Suprapubic skin (tissue), 4 donors: Measurements from ENCODE around the gene ARL14. TPM values are rescaled to one million over a fixed set of nuclear protein-coding genes. Genes with fewer than 3 reads are reported as not detected.

ENCODE experiments used
- DNase-seq, 2 donors: peaks; one replicate each; pipeline ENCODE4 v3.0.0-alpha.2; 2019; ENCODE audit warnings: low spot score in 2 of 2
- H3K27ac ChIP-seq: fragments of 200-600 bp; sonication (generic); one replicate; pipeline ENCODE4 v1.5.1; 2019
- H3K27me3 ChIP-seq: fragments of 200-600 bp; sonication (generic); one replicate; pipeline ENCODE4 v1.5.1; 2019
- H3K36me3 ChIP-seq: fragments of 200-600 bp; sonication (generic); one replicate; pipeline ENCODE4 v1.5.1; 2019
- H3K4me1 ChIP-seq: fragments of 200-600 bp; sonication (generic); one replicate; pipeline ENCODE4 v1.5.1; 2019
- H3K4me3 ChIP-seq: fragments of 200-600 bp; sonication (generic); one replicate; pipeline ENCODE4 v1.5.1; 2019; ENCODE audit warnings: mild to moderate bottlenecking
- H3K9me3 ChIP-seq: fragments of 200-600 bp; sonication (generic); one replicate; pipeline ENCODE4 v1.5.1; 2019
- EP300 ChIP-seq: sonication (generic); formaldehyde crosslinking; IDR thresholded peaks from one replicate; pipeline ENCODE4 v1.6.1; 2017; ENCODE audit warnings: antibody characterized with exemption
- POLR2A ChIP-seq, 2 donors: fragments of 450-650 bp; IDR thresholded peaks; one replicate each; pipeline ENCODE4 v1.6.1; 2017; ENCODE audit warnings: antibody characterized with exemption in 2 of 2, mild to moderate bottlenecking in 2 of 2, moderate library complexity in 2 of 2
- POLR2AphosphoS5 ChIP-seq, 3 donors: sonication (generic); formaldehyde crosslinking; IDR thresholded peaks; one replicate each; pipeline ENCODE4 v1.6.1; 2017; ENCODE audit warnings: antibody characterized with exemption in 3 of 3
- WGBS: methylation state at CpG from one replicate; pipeline ENCODE4 v1.1.5; 2018; 5-methylcytosine and 5-hydroxymethylcytosine counted together
- total RNA-seq, 4 donors: library from RNA; depleted of rRNA; stranded (reverse); fragments of >200 nt; gene quantifications; one replicate each; pipeline ENCODE4 v1.1.0, GENCODE V29; 2016
- TF ChIP-seq, protein P1 (sequence below), 2 donors: fragments of 200-600 bp in 1 of 2; fragments of 450-650 bp in 1 of 2; sonication (generic) in 1 of 2; IDR thresholded peaks; one replicate each; pipeline ENCODE4 v1.5.1; 2016 to 2019; ENCODE audit warnings: antibody characterized with exemption in 2 of 2, mild to moderate bottlenecking in 1 of 2, moderate library complexity in 1 of 2

The ARL14 gene
- total RNA-seq, 4 donors from 2014 or later = not detected

DNA sequence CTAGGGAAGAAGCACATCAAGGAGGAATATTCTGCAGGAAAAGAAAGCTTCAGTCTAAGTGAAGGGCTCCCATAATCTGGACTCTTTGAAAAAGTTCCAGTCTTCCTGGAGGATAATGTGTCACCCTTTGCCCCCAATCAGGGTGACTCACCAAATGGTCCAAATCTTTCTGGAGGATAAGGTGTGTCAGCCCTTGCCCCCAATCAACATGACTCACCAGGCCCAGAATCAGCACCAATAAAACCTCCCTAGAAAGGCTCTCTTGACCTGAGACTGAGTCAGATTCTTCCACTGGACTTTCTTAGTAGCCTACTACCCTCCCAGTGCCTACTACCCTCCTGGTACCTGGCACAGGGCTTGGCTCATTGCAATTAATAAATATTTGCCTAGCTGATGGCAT lies 9.5 kb upstream of the ARL14 start:
- no peak overlapping the region for H3K4me3 ChIP-seq
- no peak overlapping the region for H3K27ac ChIP-seq
- H3K27me3 ChIP-seq = no peaks in the 10 kb centered on the region
- no peak for DNase-seq
- no peaks in the 10 kb centered on the region for H3K9me3 ChIP-seq
- H3K36me3 ChIP-seq = no peaks in the 10 kb centered on the region
- TF ChIP-seq POLR2AphosphoS5 (IDR thresholded peaks at IDR 0.05) (no peak), EP300 (no peak), POLR2A (IDR thresholded peaks at IDR 0.05) (no peak)
- TF ChIP-seq, protein P1, sequence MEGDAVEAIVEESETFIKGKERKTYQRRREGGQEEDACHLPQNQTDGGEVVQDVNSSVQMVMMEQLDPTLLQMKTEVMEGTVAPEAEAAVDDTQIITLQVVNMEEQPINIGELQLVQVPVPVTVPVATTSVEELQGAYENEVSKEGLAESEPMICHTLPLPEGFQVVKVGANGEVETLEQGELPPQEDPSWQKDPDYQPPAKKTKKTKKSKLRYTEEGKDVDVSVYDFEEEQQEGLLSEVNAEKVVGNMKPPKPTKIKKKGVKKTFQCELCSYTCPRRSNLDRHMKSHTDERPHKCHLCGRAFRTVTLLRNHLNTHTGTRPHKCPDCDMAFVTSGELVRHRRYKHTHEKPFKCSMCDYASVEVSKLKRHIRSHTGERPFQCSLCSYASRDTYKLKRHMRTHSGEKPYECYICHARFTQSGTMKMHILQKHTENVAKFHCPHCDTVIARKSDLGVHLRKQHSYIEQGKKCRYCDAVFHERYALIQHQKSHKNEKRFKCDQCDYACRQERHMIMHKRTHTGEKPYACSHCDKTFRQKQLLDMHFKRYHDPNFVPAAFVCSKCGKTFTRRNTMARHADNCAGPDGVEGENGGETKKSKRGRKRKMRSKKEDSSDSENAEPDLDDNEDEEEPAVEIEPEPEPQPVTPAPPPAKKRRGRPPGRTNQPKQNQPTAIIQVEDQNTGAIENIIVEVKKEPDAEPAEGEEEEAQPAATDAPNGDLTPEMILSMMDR (IDR thresholded peaks at IDR 0.05) = no peak
- no peaks in the 10 kb centered on the region for H3K4me1 ChIP-seq

DNA sequence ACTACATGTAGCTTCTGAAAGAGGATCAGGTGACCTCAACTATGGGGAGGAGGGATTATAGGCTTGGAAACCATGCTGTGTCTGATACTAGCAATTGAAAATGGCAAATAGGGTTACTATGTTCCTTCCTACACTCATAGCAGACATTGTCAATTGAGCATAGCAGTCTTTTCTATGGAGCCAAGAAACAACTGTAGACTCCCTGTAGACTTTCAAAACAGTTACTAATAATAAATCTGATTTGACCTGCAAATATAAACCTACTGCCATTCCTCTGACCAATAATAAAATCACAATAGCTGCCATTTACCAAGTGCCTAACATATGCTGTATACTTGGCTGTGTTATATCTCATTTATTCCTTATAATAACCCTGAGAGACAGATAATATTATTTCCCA lies 8.5 kb upstream of the ARL14 start:
- H3K27ac ChIP-seq = no peak overlapping the region
- no peaks in the 10 kb centered on the region for H3K4me1 ChIP-seq
- TF ChIP-seq POLR2A (IDR thresholded peaks at IDR 0.05) (no peak), EP300 (no peak), POLR2AphosphoS5 (IDR thresholded peaks at IDR 0.05) (no peak)
- TF ChIP-seq, protein P1 (IDR thresholded peaks at IDR 0.05) = no peak
- no peak overlapping the region for H3K4me3 ChIP-seq
- no peak for DNase-seq
- H3K27me3 ChIP-seq = no peaks in the 10 kb centered on the region
- no peaks in the 10 kb centered on the region for H3K36me3 ChIP-seq
- H3K9me3 ChIP-seq = no peaks in the 10 kb centered on the region

DNA sequence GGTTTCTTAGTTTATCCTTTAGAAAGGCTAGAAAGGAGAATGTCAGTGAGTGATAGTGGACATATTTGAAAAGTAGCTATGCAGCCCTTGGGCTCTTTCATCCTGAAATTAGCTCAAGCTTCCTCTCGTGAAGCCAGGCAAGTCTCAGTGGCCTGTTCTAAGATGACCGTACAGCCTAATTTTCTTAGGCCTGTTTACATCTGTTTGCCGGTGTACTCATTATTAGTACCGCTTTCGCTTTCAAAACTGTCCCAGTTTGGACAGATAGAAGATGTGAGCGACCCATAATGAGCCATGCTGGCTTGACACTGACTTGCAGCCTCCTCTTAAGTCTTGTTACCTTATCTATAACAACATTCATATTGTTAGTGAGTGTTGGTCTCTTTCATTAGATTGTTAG lies 5.7 kb upstream of the ARL14 start:
- Histone ChIP-seq H3K27ac (no peak overlapping the region), H3K36me3 (no peaks in the 10 kb centered on the region), H3K27me3 (no peaks in the 10 kb centered on the region), H3K4me1 (no peaks in the 10 kb centered on the region), H3K9me3 (no peaks in the 10 kb centered on the region), H3K4me3 (no peak overlapping the region)
- 93% methylated on average over 6 of the region's 6 CpGs for WGBS
- TF ChIP-seq, protein P1 (IDR thresholded peaks at IDR 0.05) = no peak
- no peak for TF ChIP-seq POLR2A (IDR thresholded peaks at IDR 0.05)
- no peak for TF ChIP-seq EP300
- no peak for DNase-seq

DNA sequence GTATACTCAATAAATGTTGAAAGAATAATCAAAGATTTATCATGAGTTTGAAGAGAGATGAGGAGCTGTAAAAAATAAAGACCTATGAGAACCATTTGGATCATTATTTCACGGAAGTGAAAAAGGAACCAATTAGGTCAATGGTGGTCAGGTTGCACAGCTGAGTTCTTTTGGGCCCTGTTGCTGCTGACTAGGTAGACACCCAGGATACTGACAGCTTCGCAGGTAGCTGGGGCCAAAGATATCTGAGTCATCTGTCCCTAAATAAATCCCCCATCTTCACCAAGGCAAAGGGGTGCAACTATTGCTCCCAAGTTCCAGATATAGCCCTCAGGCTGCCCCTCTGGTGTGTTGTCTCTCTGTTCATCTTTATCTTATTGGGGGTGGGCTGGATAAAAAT lies 5.0 kb upstream of the ARL14 start:
- no peaks in the 10 kb centered on the region for H3K27me3 ChIP-seq
- no peaks in the 10 kb centered on the region for H3K36me3 ChIP-seq
- DNase-seq = no peak
- 70% methylated on average over 2 of the region's 2 CpGs for WGBS
- H3K4me1 ChIP-seq = peaks cover 1% of the 10 kb centered on the region
- TF ChIP-seq POLR2A (IDR thresholded peaks at IDR 0.05) (no peak), EP300 (no peak), POLR2AphosphoS5 (IDR thresholded peaks at IDR 0.05) (no peak)
- TF ChIP-seq, protein P1 (IDR thresholded peaks at IDR 0.05) = no peak
- no peaks in the 10 kb centered on the region for H3K9me3 ChIP-seq
- H3K27ac ChIP-seq = no peak overlapping the region
- no peak overlapping the region for H3K4me3 ChIP-seq

- H3K27me3 ChIP-seq = no peaks in the 10 kb centered on the region
- no peak overlapping the region for H3K27ac ChIP-seq
- no peaks in the 10 kb centered on the region for H3K9me3 ChIP-seq
- H3K36me3 ChIP-seq = no peaks in the 10 kb centered on the region
- no peak overlapping the region for H3K4me3 ChIP-seq
- 95% methylated on average over 1 of the region's 1 CpG for WGBS
- H3K4me1 ChIP-seq = peaks cover 5% of the 10 kb centered on the region
- DNase-seq = no peak
- TF ChIP-seq POLR2A (IDR thresholded peaks at IDR 0.05) (no peak), POLR2AphosphoS5 (IDR thresholded peaks at IDR 0.05) (no peak), EP300 (no peak)
- TF ChIP-seq, protein P1 (IDR thresholded peaks at IDR 0.05) = no peak
These were observed 3.8 kb upstream of the ARL14 start for GRCh38 chr3:160673188-160673587.
